ENCODE results near the gene ATP6V1A. TPM values are rescaled to one million over a fixed set of nuclear protein-coding genes. Genes with fewer than 3 reads are reported as not detected.
A peak's percentile ranks its signal among the peaks of the same experiment; 100 is the strongest.

ATP6V1A gene
- total RNA-seq, 1 experiment from 2014 or later: 89.6 TPM

- Histone ChIP-seq H3K27me3 (ENCODE audit: control insufficient read depth, insufficient read depth, low read length) (no peaks in the 10 kb centered on the region), H3K36me3 (ENCODE audit: control insufficient read depth, insufficient read depth, low read length) (no peaks in the 10 kb centered on the region), H3K9me3 (ENCODE audit: control insufficient read depth, insufficient read depth, low read depth, low read length) (peaks cover 6% of the 10 kb centered on the region; the same call in 1 of the 2 replicates), H3K4me3 (ENCODE audit: low read depth in 2 of 2, low read length in 2 of 2) (no peak overlapping the region), H3K27ac (ENCODE audit: low read length) (no peak overlapping the region), H3K4me1 (ENCODE audit: control insufficient read depth, insufficient read depth, low read length) (peaks cover 3% of the 10 kb centered on the region)
- no peak for TF ChIP-seq TCF7L2 (IDR thresholded peaks at IDR 0.05; ENCODE audit: low read depth, low read length)
- TF ChIP-seq SIN3A (IDR thresholded peaks at IDR 0.05; ENCODE audit: borderline replicate concordance, insufficient read depth, low read depth, low read length): no peak
- TF ChIP-seq REST (IDR thresholded peaks at IDR 0.05; ENCODE audit: insufficient read depth in 1 of 2, low read depth in 2 of 2, low read length in 1 of 2): no peak
- TF ChIP-seq POLR2AphosphoS5 (IDR thresholded peaks at IDR 0.05; ENCODE audit: low read depth, low read length): no peak
- no peak for TF ChIP-seq CTCF (IDR thresholded peaks at IDR 0.05)
- DNase-seq (ENCODE audit: low read depth, low spot score) (no peak), ATAC-seq (no peak)
- in situ Hi-C loops (cut with HindIII; ENCODE audit: low pct_unique_long_range_greater_than_20kb, low sequenced_read_pairs) (no loop called here), intact Hi-C loops (cut with micrococcal nuclease; ENCODE audit: unreplicated experiment) (no loop called here)
- POLR2A ChIA-PET: no interaction called here
- CTCF ChIA-PET: no interaction called here
- no TSS peak for BruUV-seq (replicated peaks)
These were observed 81.8 kb downstream of the ATP6V1A start for GRCh38 chr3:113828600-113828999.

- H3K36me3 ChIP-seq (ENCODE audit: control insufficient read depth, insufficient read depth, low read length): no peaks in the 10 kb centered on the region
- ChIA-PET CTCF (interaction anchor here (0.6 kb wide), 1 partner anchor 15 kb away, joined by 3 read pairs; no protein-coding TSS in a partner anchor), POLR2A (no interaction called here)
- no peak overlapping the region for H3K27ac ChIP-seq (ENCODE audit: low read length)
- H3K4me3 ChIP-seq (ENCODE audit: low read depth in 2 of 2, low read length in 2 of 2): no peak overlapping the region
- intact Hi-C loops (cut with micrococcal nuclease; ENCODE audit: unreplicated experiment) (no loop called here), in situ Hi-C loops (cut with HindIII; ENCODE audit: low pct_unique_long_range_greater_than_20kb, low sequenced_read_pairs) (no loop called here)
- H3K27me3 ChIP-seq (ENCODE audit: control insufficient read depth, insufficient read depth, low read length): no peaks in the 10 kb centered on the region
- no peak for TF ChIP-seq CTCF (IDR thresholded peaks at IDR 0.05)
- TF ChIP-seq TCF7L2 (IDR thresholded peaks at IDR 0.05; ENCODE audit: low read depth, low read length): no peak
- BruUV-seq (replicated peaks): no TSS peak
- peak; percentile 31; the same call in 1 of the 2 replicates for ATAC-seq
- H3K4me1 ChIP-seq (ENCODE audit: control insufficient read depth, insufficient read depth, low read length): peaks cover 3% of the 10 kb centered on the region
- DNase-seq (ENCODE audit: low read depth, low spot score): no peak
- H3K9me3 ChIP-seq (ENCODE audit: control insufficient read depth, insufficient read depth, low read depth, low read length): peaks cover 6% of the 10 kb centered on the region; the same call in 1 of the 2 replicates
These were observed 82.9 kb downstream of the ATP6V1A start for GRCh38 chr3:113829576-113830354.
